ENCODE results near the gene FOSB.

The FOSB gene

DNA sequence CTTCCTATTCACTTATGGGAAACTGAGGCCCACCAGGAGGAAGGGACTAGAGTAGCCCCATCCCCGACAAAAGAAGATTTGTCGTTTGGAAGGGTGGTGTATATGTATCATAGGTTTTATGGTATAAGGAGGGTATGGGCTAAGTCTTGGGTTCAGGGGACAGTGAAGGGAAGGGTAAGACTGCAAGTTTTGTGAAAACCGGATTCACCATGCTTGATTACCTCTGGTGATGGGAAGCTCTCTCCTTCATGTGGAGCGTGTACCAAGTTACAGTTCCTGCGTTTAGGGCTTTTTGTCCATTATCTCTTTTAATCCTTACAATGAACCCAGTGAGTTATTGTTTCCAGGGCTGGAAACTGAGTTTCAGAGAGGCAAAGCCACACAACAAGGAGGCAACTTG lies 43.3 kb downstream of the FOSB start:
- TF ChIP-seq, protein P1, sequence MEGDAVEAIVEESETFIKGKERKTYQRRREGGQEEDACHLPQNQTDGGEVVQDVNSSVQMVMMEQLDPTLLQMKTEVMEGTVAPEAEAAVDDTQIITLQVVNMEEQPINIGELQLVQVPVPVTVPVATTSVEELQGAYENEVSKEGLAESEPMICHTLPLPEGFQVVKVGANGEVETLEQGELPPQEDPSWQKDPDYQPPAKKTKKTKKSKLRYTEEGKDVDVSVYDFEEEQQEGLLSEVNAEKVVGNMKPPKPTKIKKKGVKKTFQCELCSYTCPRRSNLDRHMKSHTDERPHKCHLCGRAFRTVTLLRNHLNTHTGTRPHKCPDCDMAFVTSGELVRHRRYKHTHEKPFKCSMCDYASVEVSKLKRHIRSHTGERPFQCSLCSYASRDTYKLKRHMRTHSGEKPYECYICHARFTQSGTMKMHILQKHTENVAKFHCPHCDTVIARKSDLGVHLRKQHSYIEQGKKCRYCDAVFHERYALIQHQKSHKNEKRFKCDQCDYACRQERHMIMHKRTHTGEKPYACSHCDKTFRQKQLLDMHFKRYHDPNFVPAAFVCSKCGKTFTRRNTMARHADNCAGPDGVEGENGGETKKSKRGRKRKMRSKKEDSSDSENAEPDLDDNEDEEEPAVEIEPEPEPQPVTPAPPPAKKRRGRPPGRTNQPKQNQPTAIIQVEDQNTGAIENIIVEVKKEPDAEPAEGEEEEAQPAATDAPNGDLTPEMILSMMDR (IDR thresholded peaks at IDR 0.05; ENCODE audit: unreplicated experiment in 3 of 3), result no peak

DNA sequence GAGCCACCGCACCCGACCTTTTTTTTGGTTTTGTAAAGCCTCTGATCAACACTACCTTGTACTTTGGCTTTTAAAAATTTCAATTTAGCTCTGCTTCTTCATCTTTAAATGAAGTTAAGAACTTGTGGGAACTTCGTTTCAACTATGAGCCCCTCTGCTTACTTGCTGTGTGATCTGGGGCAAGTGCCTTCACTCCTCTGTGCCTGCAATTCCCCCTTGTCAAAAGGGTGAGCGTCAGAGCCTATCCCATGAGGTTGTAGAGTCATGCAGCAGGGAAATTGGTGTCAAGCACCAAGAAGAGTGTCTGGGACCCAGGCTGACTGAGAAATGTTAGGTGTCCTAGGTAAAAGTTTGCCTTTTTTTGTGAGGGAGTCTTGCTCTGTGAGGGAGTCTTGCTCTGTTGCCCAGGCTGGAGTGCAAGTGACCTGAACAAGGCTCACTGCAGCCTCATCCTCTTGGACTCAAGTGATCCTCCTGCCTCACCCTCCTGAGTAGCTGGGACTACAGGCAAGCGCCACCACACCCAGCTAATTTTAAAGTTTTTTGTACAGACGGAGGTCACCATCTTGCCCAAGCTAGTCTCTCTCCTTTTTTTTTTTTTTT lies 45.2 kb downstream of the FOSB start:
- Mint-ChIP-seq H3K36me3 (ENCODE audit: low read depth) (peaks cover 7% of the 10 kb centered on the region), H3K27ac (no peak overlapping the region), H3K9me3 (no peaks in the 10 kb centered on the region), H3K4me3 (no peak overlapping the region), H3K4me1 (peaks cover 22% of the 10 kb centered on the region), H3K27me3 (ENCODE audit: low read depth) (no peaks in the 10 kb centered on the region)
- TF ChIP-seq, protein P1 (IDR thresholded peaks at IDR 0.05; ENCODE audit: unreplicated experiment in 3 of 3), result no peak

More for the DNA sequence above, 43.3 kb downstream of the FOSB start:
- H3K27ac Mint-ChIP-seq, result peak overlapping the region in 1 of 3 experiments; percentile 43
- H3K4me3 Mint-ChIP-seq, result peak overlapping the region in 2 of 3 experiments; percentile 47 to 72
- H3K36me3 Mint-ChIP-seq (ENCODE audit: low read depth), result no peaks in the 10 kb centered on the region
- no peaks in the 10 kb centered on the region for H3K9me3 Mint-ChIP-seq
- H3K4me1 Mint-ChIP-seq, result peaks cover 22% of the 10 kb centered on the region
- H3K27me3 Mint-ChIP-seq (ENCODE audit: low read depth), result peaks cover 3% of the 10 kb centered on the region

DNA sequence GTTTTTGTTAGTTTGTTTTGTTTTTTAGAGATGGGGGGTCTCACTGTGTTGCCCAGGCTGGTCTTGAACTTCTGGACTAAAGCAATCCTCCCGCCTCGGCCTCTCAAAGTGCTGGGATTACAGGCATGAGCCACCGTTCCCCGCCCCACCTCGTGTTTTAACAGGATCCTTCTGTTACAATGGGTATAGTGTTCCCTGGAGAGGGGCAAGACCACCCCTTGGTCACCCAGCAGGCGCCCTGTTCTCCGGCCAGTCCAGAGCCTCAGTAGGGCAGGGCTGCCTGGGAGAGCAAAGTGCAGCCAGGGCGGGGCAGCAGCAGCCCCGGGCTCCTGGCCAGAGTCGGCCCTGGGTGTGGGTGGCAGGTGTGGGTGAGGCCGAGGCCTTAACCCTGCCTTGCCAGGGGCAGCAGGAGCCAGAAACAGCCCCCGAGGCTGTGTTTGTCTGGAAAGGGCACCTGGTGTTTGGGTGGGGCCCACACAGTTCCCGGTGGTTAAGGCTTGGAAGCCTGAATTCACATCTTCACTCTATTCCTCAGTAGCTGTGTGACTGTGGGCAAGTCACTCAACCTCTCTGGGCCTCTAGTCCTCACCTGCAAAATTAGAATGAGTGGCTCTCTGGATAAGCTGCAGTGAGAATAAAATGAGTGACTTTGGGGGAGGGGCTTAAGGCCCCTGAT lies 46.7 kb downstream of the FOSB start:
- TF ChIP-seq, protein P1 (IDR thresholded peaks at IDR 0.05; ENCODE audit: unreplicated experiment in 3 of 3), result no peak

GRCh38 chr19:45515081-45515624 lies 47.4 kb downstream of the FOSB start:
- Mint-ChIP-seq H3K4me3 (no peak overlapping the region), H3K27me3 (ENCODE audit: low read depth) (no peaks in the 10 kb centered on the region), H3K9me3 (no peaks in the 10 kb centered on the region), H3K27ac (no peak overlapping the region), H3K4me1 (peaks cover 10% of the 10 kb centered on the region), H3K36me3 (ENCODE audit: low read depth) (peaks cover 17% of the 10 kb centered on the region)
- TF ChIP-seq, protein P1 (IDR thresholded peaks at IDR 0.05; ENCODE audit: unreplicated experiment in 3 of 3), result no peak

More for the DNA sequence above, 46.7 kb downstream of the FOSB start:
- Mint-ChIP-seq H3K4me3 (no peak overlapping the region), H3K4me1 (peaks cover 16% of the 10 kb centered on the region), H3K27ac (no peak overlapping the region), H3K9me3 (no peaks in the 10 kb centered on the region), H3K27me3 (ENCODE audit: low read depth) (no peaks in the 10 kb centered on the region), H3K36me3 (ENCODE audit: low read depth) (peaks cover 14% of the 10 kb centered on the region)

GRCh38 chr19:45515807-45516401 lies 48.1 kb downstream of the FOSB start:
- TF ChIP-seq, protein P1 (IDR thresholded peaks at IDR 0.05; ENCODE audit: unreplicated experiment in 3 of 3), result no peak

More at GRCh38 chr19:45515807-45516401, 48.1 kb downstream of the FOSB start:
- H3K36me3 Mint-ChIP-seq (ENCODE audit: low read depth), result peaks cover 20% of the 10 kb centered on the region
- H3K4me1 Mint-ChIP-seq, result peaks cover 9% of the 10 kb centered on the region
- H3K4me3 Mint-ChIP-seq, result no peak overlapping the region
- no peak overlapping the region for H3K27ac Mint-ChIP-seq
- no peaks in the 10 kb centered on the region for H3K9me3 Mint-ChIP-seq
- no peaks in the 10 kb centered on the region for H3K27me3 Mint-ChIP-seq (ENCODE audit: low read depth)
